ENCODE results near the gene PPFIA3. TPM values are rescaled to one million over a fixed set of nuclear protein-coding genes. Genes with fewer than 3 reads are reported as not detected.

Gene PPFIA3
- total and polyA plus RNA-seq, 2 of the 8 experiments (the other 6 are each of a cell fraction or from before 2014, with no cell fraction given) = 15.9 to 25.3 TPM

- TF ChIP-seq CBX5 (IDR thresholded peaks at IDR 0.05; ENCODE audit: low read depth, low read length) (no peak), NANOG (IDR thresholded peaks at IDR 0.05; ENCODE audit: insufficient read depth, low read depth, low read length, poor library complexity, severe bottlenecking) (peak; percentile 84), CHD7 (IDR thresholded peaks at IDR 0.05; ENCODE audit: insufficient replicate concordance, low read length) (no peak), SIX5 (IDR thresholded peaks at IDR 0.05; ENCODE audit: low read depth, low read length) (no peak), EGR1 (IDR thresholded peaks at IDR 0.05; ENCODE audit: borderline replicate concordance, low read depth, low read length) (no peak), SAP30 (IDR thresholded peaks at IDR 0.05; ENCODE audit: insufficient read depth, insufficient replicate concordance, low read length) (no peak), EZH2 (IDR thresholded peaks at IDR 0.05; ENCODE audit: low read depth, low read length, severe bottlenecking) (no peak), EP300 (IDR thresholded peaks at IDR 0.05; ENCODE audit: borderline replicate concordance in 1 of 2, low read depth in 2 of 2, low read length in 2 of 2) (no peak; a peak in 1 of 3 replicates), HDAC6 (IDR thresholded peaks at IDR 0.05; ENCODE audit: low read depth, low read length) (no peak)
Observed at GRCh38 chr19:49085020-49085867, 34.1 kb upstream of the PPFIA3 start, which contains the start of gene SNRNP70 (continued).

All from H1 (cell line).